VCaP (cell line): Measurements from ENCODE around the gene EFCAB6.

Source experiments
- H3K27ac ChIP-seq: fragments of 450-650 bp; 2 replicates; pipeline ENCODE4 v1.5.1; 2017
- CTCF ChIP-seq: fragments of 450-650 bp; conservative IDR thresholded peaks from 2 replicates; pipeline ENCODE4 v1.5.1; 2017; ENCODE audit warnings: mild to moderate bottlenecking, moderate library complexity

Gene EFCAB6

GRCh38 chr22:43515411-43515810 lies 296.7 kb downstream of the EFCAB6 start:
- no peak for TF ChIP-seq CTCF
- H3K27ac ChIP-seq: no peak overlapping the region

GRCh38 chr22:43514476-43515157 lies 297.5 kb downstream of the EFCAB6 start:
- no peak overlapping the region for H3K27ac ChIP-seq

GRCh38 chr22:43512279-43512678 lies 299.8 kb downstream of the EFCAB6 start:
- no peak overlapping the region for H3K27ac ChIP-seq
- no peak for TF ChIP-seq CTCF

More at GRCh38 chr22:43514476-43515157, 297.5 kb downstream of the EFCAB6 start:
- TF ChIP-seq CTCF: no peak

- TF ChIP-seq CTCF: no peak
- no peak overlapping the region for H3K27ac ChIP-seq
These were observed 300.7 kb downstream of the EFCAB6 start for GRCh38 chr22:43511276-43511910.

- no peak overlapping the region for H3K27ac ChIP-seq
- TF ChIP-seq CTCF: no peak
These were observed 301.6 kb downstream of the EFCAB6 start for GRCh38 chr22:43510281-43511070.

- TF ChIP-seq CTCF: no peak
- H3K27ac ChIP-seq: no peak overlapping the region
These were observed 302.8 kb downstream of the EFCAB6 start for GRCh38 chr22:43509337-43509736.

GRCh38 chr22:43508489-43508888 lies 303.6 kb downstream of the EFCAB6 start:
- H3K27ac ChIP-seq: no peak overlapping the region
- TF ChIP-seq CTCF: no peak
